ENCODE measurements around the gene PKM. TPM values are rescaled to one million over a fixed set of nuclear protein-coding genes. Genes with fewer than 3 reads are reported as not detected.

PKM gene
- polyA plus RNA-seq, 1 donor, result 886 TPM

DNA sequence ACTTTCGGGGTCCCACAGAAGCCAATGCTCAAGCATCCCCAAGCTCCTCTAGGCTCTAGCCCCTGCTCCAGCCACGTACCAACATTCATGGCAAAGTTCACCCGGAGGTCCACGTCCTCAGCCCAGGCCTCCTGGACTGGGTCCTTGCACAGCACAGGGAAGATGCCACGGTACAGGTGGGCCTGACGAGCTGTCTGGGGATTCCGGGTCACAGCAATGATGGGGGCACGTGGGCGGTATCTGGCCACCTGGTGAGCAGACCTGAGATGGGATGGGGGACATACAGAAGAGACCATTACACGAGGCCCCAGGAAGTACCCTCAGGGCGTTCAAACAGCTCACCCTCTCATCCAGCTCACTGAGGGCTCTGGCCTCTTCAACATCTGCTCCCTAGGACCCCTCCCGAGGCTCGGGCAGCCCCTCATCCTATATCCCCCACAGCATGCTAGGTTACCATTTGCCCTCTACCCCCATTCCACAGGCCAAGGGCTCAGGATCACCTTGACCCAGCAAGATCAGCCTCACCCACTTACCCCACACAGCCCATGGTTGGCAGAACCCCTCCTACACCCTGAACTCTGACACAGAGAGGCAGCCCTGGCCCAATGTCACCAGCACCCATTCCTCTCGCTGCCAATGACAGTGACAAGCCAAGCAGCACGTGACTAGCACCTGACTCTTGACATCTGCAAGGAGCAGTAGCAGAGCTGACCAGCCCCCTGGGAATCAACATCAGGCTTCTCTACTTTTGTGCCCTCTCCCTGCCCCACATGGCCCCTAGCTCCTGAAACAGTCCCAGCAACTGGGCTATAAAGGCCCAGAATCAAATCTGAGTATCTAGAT, 30.4 kb downstream of the PKM start:
- DNase-seq (ENCODE audit: low read depth), result no peak

GRCh38 chr15:72199721-72200212, 31.2 kb downstream of the PKM start:
- peak; percentile 36 for DNase-seq (ENCODE audit: low read depth)

GRCh38 chr15:72199205-72199515, 31.8 kb downstream of the PKM start:
- no peak for DNase-seq (ENCODE audit: low read depth)

DNA sequence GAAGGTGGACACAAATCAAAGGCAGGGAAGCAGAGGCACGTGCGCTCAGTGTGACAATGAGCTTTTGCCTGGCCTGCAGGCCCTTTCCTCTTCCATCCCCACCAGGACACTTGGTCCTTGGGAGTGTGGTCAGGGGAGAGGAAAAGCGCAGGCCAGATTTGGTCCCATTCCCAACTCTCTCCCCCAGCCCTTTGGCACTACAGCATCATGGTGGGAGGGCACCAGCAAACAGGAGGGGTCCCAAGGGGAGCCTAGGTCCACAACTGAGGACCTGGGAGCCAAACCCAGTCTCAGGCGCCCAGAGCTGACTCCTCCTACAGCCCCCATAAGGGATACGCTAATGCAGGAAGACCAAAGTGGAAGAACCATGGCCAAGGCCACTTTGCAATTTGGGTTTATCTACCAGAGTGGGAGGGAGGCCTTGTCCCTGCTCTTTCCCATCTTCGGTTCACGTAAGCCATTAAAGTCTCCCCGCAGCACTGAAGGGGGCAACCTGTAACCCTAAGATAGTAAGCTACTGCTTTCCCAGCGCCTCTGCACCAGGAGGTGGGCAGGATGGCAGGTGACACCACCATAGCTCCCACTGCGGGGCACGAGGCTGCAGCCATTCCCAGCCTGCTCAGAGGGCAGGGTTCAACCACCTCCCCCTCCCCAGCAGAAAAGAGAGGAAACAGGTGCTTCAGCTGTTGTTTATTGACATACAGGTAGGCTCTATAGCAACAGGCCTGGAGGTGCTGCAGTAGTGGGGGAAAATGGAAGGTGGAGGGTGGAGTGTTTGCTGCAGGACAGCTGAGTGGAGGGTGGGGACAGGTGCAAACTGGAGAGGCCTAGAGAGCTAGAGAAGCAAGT, 32.4 kb downstream of the PKM start:
- DNase-seq (ENCODE audit: low read depth), result no peak

GRCh38 chr15:72197460-72198355, 33.3 kb downstream of the PKM start, which contains the start of gene GRAMD2A:
Gene GRAMD2A, minus strand, starts transcription at chr15:72197787.
- no peak for DNase-seq (ENCODE audit: low read depth)

DNA sequence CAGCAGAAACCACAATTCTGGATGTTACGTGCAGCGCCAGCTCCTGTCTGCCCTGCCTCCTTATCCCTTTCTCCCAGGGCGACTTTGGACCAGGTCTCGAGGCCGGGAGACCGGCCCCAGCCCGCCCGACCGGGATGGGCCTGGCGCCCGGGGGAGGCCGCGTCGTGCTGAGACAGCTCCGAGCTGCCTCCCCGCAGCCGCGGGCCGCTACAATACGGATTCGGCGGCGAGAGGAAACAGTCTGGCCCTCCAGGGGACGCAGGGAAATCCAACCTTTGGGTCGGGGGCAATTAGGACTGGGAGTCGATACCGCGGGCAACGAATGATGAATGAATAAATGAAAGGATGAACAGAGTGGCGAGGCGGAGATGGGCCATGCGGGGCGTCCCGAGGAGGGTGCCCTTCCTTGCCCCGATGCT, 33.9 kb downstream of the PKM start:
- DNase-seq (ENCODE audit: low read depth), result no peak

DNA sequence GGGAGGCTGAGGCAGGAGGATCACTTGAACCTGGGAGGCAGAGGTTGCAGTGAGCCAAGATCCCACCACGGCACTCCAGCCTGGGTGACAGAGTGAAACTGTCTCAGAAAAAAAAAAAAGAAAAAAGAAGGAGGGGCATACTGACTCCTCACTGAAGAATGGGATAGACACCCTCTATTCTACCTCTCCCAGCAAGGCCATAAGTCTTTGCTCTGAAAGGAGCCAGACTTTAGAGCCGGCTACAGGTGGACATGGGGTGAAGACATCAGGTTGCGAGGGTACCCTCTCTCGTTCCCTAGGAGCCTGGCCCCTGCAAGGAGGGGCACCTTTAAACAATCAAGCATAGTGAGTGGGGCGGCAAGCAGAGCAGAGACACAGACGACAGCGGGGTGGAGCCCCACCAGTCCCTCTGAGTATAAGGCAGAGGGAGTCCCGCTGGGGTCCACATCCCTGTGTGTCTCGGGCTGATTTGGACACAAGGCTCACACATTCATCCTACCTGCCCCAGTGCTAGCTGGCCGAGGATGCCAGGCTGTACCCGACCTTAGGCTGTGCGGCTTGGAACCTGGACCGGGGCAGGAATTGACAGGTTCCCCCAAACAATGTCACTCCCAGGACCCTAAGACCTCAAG, 34.5 kb downstream of the PKM start:
- no peak for DNase-seq (ENCODE audit: low read depth)

- no peak for DNase-seq (ENCODE audit: low read depth)
Observed at GRCh38 chr15:72195101-72195511, 35.9 kb downstream of the PKM start.

DNA sequence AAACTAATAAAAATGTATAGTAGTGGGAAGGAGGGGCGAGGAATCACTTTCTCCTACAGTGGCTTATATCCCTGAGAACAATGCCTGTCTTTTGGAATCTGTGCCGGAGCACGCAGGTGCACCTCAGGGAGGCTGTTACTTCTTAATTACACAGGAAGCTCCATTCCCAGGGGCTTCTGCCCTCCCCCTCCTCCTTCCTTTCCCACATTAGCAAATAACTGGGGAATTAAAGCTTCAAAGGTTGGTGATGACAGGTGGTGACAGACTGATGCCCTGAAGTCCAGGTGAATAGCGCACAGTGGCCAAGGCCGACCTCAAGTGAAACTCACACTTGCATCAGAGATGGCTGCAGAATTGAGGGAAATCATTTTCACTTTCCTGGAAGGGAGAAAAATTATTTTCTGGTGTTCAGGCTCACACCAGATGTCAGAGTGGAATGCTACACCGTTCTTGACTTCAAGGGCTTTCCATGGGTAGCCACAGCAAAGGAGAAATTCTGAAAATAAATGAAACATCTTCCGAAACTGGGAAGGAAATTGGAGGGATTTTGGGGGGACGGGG, 37.1 kb downstream of the PKM start:
- DNase-seq (ENCODE audit: low read depth), result no peak

GRCh38 chr15:72192416-72192815, 38.6 kb downstream of the PKM start:
- no peak for DNase-seq (ENCODE audit: low read depth)

DNA sequence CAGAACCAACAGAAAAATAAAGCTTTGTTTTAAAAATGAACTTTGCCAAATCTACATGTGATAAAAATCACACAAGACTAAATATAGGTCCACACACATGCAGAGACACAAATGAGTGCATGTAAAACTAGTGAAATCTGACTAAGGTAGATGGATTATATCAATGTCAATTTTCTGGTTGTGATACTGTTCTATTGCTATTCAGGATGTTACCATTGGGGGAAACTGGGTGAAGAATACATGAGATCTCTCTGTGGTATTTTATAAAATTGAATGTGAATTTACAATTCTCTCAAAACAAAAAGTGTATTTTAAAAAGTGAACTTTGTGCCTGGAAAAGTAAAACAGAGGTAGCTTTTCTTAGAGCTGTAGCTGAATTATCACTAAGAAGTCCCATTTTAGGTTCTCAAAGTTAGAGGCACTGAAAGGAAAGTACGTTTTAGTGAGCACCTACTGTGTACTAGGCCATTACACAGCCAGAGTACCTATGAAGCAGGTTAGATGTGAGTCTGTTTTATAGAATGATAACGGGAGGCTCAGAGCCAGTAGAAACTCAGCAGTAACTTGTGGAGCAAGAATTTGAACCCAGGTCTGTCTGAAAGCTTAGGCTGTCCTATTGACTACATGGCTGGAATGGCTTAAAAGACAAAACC, 41.6 kb downstream of the PKM start:
- no peak for DNase-seq (ENCODE audit: low read depth)

GRCh38 chr15:72184165-72184811, 46.7 kb downstream of the PKM start:
- DNase-seq (ENCODE audit: low read depth), result no peak

DNA sequence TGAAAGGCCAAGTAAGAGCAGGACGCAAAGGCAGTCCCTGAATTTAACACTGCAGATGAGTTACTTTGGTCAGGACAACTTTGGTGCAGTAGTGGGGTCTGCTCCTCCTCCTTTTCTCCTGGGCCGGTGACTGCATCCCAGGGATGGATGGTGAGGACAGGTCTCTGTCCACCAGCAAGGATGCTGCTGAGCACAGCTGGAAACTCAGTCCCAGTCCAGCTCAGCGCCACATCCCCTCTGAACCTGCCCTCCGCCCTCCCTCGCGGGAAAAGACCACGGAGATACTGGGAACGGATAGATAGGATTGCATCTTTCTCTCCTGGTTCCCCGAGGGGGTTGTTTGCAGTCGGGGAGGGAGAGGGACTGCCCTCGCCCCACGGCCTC, 47.2 kb downstream of the PKM start:
- DNase-seq (ENCODE audit: low read depth), result no peak

GRCh38 chr15:72182673-72183072, 48.3 kb downstream of the PKM start:
- DNase-seq (ENCODE audit: low read depth), result no peak

- DNase-seq (ENCODE audit: low read depth), result no peak
Observed at GRCh38 chr15:72182244-72182643, 48.7 kb downstream of the PKM start.

GRCh38 chr15:72180761-72181324, 50.1 kb downstream of the PKM start:
- no peak for DNase-seq (ENCODE audit: low read depth)

DNA sequence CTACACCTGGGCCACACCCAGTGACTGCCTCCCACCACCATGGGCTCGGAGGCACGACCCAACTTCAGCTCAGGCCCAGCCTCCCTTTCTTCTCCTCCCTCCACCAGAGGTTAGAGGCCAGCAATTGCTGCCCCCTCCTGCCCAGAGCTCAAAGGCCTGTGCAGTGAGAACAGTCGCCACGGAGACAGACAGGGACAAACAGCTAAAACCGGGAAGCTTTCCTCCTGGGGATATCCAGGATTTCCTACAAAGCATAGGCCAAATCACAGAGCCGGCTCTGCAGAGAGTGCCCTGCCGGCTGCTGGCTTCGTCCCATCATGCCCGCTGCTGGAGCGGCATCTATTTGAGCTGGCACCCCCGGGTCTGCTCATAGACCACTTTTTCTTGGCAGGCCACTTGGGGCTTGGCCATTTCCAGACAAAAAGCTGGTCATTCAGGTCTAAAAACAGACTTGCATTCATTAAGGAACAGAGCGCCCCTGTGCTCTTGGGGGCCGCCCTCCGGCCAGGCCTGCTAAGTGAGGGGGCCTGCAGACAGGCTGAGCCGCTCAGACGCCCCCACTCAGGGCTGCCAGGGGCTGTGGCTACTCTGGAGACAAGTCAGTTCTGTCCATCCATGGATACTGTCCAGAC, 50.9 kb downstream of the PKM start:
- DNase-seq (ENCODE audit: low read depth), result no peak

DNA sequence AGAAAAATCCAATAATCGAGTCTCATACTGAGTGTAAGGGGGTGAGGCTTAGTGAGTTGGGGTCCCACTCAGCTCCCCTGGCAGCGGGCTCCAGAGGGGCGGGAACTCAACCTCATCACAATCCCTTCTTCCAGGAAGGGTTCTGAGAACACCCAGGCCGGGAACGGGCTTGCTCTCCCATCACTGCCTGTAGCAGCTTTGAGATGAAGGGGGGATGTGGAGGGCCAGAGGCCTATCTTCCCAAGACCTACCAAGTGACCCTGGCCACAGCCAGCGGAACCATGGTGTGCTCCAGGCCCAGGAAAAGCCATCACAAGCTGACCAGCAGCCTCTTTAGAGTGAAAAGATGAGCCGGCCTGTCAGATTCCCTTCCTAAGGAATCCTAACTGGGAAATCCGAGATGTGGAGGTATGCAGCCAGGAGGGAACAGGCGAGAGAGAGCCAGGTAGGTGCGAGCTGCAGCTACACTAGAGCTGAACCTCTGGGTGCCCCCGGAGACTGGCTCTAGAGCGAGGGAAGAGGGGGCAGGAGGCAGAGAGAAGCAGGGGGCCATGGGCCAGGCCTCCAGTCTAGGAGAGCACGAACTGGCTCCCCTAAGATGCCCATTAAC, 51.9 kb downstream of the PKM start:
- no peak for DNase-seq (ENCODE audit: low read depth)

- no peak for DNase-seq (ENCODE audit: low read depth)
Observed at GRCh38 chr15:72176743-72177142, 54.2 kb downstream of the PKM start.
